GM12878 (cell line): ENCODE measurements around the gene TTC16.

Experiments
- POLR2A ChIP-seq: IDR thresholded peaks from 2 replicates; pipeline ENCODE4 v1.6.1; 2011; ENCODE audit warnings: low read depth, mild to moderate bottlenecking, low read length
- TF ChIP-seq, protein P1 (sequence below), 3 experiments: IDR thresholded peaks in 2 of 3; conservative IDR thresholded peaks in 1 of 3; 2 replicates each; pipeline ENCODE4 v1.5.1; 2011; ENCODE audit warnings: low read depth in 3 of 3, low read length in 3 of 3, mild to moderate bottlenecking in 3 of 3, control low read depth in 2 of 3, moderate library complexity in 2 of 3, inconsistent platforms in 1 of 3, mixed read lengths in 1 of 3; ENCODE audit not compliant: control insufficient read depth in 2 of 3, insufficient read depth in 1 of 3; ENCODE audit errors: extremely low read depth in 1 of 3
- TF ChIP-seq, protein P2 (sequence below): IDR thresholded peaks from 2 replicates; pipeline ENCODE4 v1.6.1; 2012; ENCODE audit warnings: low read length, inconsistent platforms

DNA sequence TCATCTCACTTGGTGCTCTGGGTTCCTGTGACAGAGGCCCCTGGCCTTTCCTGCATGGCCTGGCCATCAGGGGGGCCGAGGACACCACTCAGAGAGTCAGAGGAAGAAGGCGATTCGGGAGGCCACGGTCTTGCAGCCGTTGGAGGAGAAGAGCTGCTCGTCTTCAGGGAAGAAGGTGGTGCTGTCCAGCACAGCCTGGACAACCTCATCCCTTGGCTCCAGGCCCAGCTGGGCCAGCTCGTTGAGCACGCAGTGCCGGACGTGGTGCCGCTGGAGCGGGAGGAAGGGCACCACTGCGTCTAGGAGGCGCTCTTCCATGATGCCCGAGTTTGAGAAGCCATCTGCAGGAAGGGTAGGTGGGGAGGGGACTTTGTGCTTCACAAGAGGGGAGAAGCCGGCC lies 16.1 kb downstream of the TTC16 start:
- TF ChIP-seq, protein P1, sequence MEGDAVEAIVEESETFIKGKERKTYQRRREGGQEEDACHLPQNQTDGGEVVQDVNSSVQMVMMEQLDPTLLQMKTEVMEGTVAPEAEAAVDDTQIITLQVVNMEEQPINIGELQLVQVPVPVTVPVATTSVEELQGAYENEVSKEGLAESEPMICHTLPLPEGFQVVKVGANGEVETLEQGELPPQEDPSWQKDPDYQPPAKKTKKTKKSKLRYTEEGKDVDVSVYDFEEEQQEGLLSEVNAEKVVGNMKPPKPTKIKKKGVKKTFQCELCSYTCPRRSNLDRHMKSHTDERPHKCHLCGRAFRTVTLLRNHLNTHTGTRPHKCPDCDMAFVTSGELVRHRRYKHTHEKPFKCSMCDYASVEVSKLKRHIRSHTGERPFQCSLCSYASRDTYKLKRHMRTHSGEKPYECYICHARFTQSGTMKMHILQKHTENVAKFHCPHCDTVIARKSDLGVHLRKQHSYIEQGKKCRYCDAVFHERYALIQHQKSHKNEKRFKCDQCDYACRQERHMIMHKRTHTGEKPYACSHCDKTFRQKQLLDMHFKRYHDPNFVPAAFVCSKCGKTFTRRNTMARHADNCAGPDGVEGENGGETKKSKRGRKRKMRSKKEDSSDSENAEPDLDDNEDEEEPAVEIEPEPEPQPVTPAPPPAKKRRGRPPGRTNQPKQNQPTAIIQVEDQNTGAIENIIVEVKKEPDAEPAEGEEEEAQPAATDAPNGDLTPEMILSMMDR (IDR thresholded peaks at IDR 0.05 in 2 of 3, conservative IDR thresholded peaks at IDR 0.05 in 1 of 3; ENCODE audit: control insufficient read depth in 2 of 3, extremely low read depth in 1 of 3, insufficient read depth in 1 of 3, low read depth in 3 of 3, low read length in 3 of 3) = no peak
- no peak for TF ChIP-seq POLR2A
- TF ChIP-seq, protein P2, sequence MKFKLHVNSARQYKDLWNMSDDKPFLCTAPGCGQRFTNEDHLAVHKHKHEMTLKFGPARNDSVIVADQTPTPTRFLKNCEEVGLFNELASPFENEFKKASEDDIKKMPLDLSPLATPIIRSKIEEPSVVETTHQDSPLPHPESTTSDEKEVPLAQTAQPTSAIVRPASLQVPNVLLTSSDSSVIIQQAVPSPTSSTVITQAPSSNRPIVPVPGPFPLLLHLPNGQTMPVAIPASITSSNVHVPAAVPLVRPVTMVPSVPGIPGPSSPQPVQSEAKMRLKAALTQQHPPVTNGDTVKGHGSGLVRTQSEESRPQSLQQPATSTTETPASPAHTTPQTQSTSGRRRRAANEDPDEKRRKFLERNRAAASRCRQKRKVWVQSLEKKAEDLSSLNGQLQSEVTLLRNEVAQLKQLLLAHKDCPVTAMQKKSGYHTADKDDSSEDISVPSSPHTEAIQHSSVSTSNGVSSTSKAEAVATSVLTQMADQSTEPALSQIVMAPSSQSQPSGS = no peak
